Stimulated activated CD4-positive, alpha-beta T cell treated with anti-CD3 and anti-CD28 coated beads, Interleukin-1b, Interleukin-23, amount 100 ng/mL, for 24 hours (primary cell): Measurements from ENCODE around the gene GALNT17.
"Not testable (repeated sequence)": the region's sequence is repeated elsewhere in the genome, so short reads cannot be mapped to it uniquely, and the experiment has no call there.

Experiments used
- DNase-seq, 4 experiments: peaks; one replicate each; pipeline ENCODE4 v3.0.0-alpha.2; 2020; ENCODE audit warnings: low read depth in 4 of 4, low spot score in 1 of 4

The GALNT17 gene

GRCh38 chr7:71615017-71615416 is 483.1 kb downstream of the GALNT17 start:
- no peak for DNase-seq

- DNase-seq: no peak
Measured at GRCh38 chr7:71616217-71616616, 484.3 kb downstream of the GALNT17 start.

- no peak for DNase-seq
Measured at GRCh38 chr7:71618278-71618677, 486.3 kb downstream of the GALNT17 start.

GRCh38 chr7:71625545-71625944 is 493.6 kb downstream of the GALNT17 start:
- DNase-seq: no peak

GRCh38 chr7:71626206-71626605 is 494.3 kb downstream of the GALNT17 start:
- no peak for DNase-seq

GRCh38 chr7:71627651-71628050 is 495.7 kb downstream of the GALNT17 start:
- no peak for DNase-seq

- DNase-seq: no peak
Measured at GRCh38 chr7:71630516-71630915, 498.6 kb downstream of the GALNT17 start.

- no peak for DNase-seq
Measured at GRCh38 chr7:71633551-71634008, 501.6 kb downstream of the GALNT17 start.

- not testable (repeated sequence) for DNase-seq
Measured at GRCh38 chr7:71635849-71636248, 503.9 kb downstream of the GALNT17 start.

- no peak for DNase-seq
Measured at GRCh38 chr7:71636329-71636728, 504.4 kb downstream of the GALNT17 start.

- DNase-seq: no peak
Measured at GRCh38 chr7:71637578-71637977, 505.6 kb downstream of the GALNT17 start.

GRCh38 chr7:71638108-71638507 is 506.2 kb downstream of the GALNT17 start:
- DNase-seq: no peak

GRCh38 chr7:71639382-71640085 is 507.6 kb downstream of the GALNT17 start:
- no peak for DNase-seq

- not testable (repeated sequence) for DNase-seq
Measured at GRCh38 chr7:71643031-71643430, 511.1 kb downstream of the GALNT17 start.

GRCh38 chr7:71645836-71646235 is 513.9 kb downstream of the GALNT17 start:
- no peak for DNase-seq

- DNase-seq: no peak
Measured at GRCh38 chr7:71649812-71650211, 517.9 kb downstream of the GALNT17 start.

- DNase-seq: no peak
Measured at GRCh38 chr7:71650653-71651337, 518.9 kb downstream of the GALNT17 start.

- DNase-seq: no peak
Measured at GRCh38 chr7:71652510-71652909, 520.6 kb downstream of the GALNT17 start.

GRCh38 chr7:71657386-71657785 is 525.4 kb downstream of the GALNT17 start:
- DNase-seq: no peak

- no peak for DNase-seq
Measured at GRCh38 chr7:71659622-71660021, 527.7 kb downstream of the GALNT17 start.

- no peak for DNase-seq
Measured at GRCh38 chr7:71661671-71662224, 529.8 kb downstream of the GALNT17 start.

GRCh38 chr7:71665716-71666115 is 533.8 kb downstream of the GALNT17 start:
- DNase-seq: no peak
